Cortex of kidney (tissue), 1 donor: ENCODE results near the gene S1PR3.

ENCODE experiments used
- DNase-seq: peaks from one replicate; lab custom pipeline; 2025; lab: John Stamatoyannopoulos, UW

Gene S1PR3

GRCh38 chr9:88993327-88993726 is 2.1 kb downstream of the S1PR3 start:
- no peak for DNase-seq

GRCh38 chr9:88993871-88994460 is 2.7 kb downstream of the S1PR3 start:
- DNase-seq = no peak

- DNase-seq = no peak
These were observed 3.4 kb downstream of the S1PR3 start for GRCh38 chr9:88994469-88995199.

- DNase-seq = no peak
These were observed 3.9 kb downstream of the S1PR3 start for GRCh38 chr9:88995200-88995577.

- DNase-seq = no peak
These were observed 4.4 kb downstream of the S1PR3 start for GRCh38 chr9:88995627-88996026.

DNA sequence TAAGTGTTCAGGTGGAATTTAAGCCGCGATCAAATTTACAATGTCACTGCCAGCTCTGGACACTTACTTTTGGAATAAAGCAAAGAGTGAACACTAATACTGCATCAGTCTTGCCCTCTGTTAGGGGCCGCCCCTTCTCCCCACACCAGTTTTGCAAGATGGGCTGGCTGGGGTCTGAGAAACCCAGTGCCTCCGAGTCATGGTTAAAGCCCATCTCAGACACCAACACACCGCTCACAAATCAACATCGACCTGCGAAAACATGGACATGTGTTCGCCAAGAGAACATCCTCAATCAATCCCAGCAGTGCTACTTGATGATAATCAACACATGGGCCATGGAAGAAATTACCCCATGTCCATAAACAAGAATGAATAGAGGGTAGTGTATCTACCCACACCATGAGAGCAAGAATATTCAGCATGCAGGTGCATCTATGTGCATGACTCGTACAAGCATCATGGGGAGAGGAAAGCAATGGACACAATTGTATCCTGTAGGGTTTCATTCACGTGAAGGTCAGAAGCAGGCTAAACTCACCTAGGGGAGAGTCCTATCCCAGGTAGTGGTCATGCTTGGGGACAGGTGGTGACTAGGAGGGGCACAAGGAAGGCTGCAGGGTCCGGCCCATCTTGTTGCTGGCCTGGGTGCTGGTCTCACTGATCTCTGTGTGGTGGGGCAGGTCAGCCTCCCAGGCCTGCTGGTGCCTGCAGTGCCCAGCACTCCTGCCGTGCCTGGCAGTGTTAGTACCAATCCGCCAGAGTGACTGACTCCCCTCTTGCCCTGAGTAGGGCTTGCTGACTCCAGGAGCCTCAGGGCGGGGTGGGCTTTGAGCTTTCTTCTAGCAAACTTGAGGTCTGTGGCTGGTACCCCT is 5.0 kb downstream of the S1PR3 start:
- no peak for DNase-seq

DNA sequence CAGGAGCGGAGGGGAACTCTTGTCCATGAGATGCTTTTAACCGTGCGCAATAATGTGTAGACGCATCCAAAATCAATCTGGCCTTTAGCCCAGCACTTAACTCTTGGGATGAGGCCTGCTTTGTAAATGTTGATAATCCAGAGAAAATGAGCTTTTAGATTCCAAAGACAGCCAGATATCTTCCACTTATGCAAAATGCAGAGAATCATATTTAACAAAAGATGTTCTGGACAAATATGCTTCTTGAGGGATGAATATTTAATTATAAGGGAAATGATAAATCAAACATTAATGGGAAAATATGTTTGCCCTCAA is 5.6 kb downstream of the S1PR3 start:
- no peak for DNase-seq

- DNase-seq = no peak
These were observed 6.4 kb downstream of the S1PR3 start for GRCh38 chr9:88997646-88998045.

- DNase-seq = no peak
These were observed 7.2 kb downstream of the S1PR3 start for GRCh38 chr9:88998503-88998902.

GRCh38 chr9:88998911-88999310 is 7.6 kb downstream of the S1PR3 start:
- no peak for DNase-seq

DNA sequence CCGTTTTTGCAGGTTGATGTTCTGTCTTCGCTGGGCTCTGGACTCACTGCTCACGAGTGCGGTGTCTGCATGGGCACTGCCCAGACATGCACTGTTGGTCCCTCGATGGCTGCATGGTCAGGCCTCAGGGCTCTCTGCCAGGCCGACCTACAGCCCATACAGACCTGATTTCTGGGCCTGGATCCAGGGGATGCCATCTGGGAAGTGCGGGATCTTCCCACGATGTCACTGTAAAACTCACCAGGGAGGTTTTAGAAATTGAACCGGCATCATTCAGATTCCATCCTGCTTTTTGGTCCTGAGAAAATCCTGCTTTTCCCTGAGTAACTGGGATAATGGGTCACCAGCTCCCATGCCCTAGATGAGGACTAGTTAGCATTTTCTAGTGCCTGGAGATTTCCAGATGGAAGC is 9.1 kb downstream of the S1PR3 start:
- no peak for DNase-seq

GRCh38 chr9:89000973-89001916 is 10.0 kb downstream of the S1PR3 start:
- DNase-seq = no peak

DNA sequence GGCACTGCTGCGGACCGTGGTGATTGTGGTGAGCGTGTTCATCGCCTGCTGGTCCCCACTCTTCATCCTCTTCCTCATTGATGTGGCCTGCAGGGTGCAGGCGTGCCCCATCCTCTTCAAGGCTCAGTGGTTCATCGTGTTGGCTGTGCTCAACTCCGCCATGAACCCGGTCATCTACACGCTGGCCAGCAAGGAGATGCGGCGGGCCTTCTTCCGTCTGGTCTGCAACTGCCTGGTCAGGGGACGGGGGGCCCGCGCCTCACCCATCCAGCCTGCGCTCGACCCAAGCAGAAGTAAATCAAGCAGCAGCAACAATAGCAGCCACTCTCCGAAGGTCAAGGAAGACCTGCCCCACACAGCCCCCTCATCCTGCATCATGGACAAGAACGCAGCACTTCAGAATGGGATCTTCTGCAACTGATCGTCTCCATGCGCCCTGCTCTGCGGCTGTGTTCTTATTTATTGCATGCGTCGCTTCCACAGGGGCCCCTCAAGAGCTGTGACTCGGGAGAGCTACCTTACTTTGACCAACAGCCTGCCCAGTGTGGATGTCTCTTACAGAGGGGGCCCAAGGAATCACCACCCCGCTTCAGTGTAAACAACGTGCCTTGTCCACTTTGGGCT is 10.8 kb downstream of the S1PR3 start:
- no peak for DNase-seq

- DNase-seq = no peak
These were observed 11.7 kb downstream of the S1PR3 start for GRCh38 chr9:89002987-89003386.

- DNase-seq = no peak
These were observed 14.1 kb downstream of the S1PR3 start for GRCh38 chr9:89005323-89005722.

DNA sequence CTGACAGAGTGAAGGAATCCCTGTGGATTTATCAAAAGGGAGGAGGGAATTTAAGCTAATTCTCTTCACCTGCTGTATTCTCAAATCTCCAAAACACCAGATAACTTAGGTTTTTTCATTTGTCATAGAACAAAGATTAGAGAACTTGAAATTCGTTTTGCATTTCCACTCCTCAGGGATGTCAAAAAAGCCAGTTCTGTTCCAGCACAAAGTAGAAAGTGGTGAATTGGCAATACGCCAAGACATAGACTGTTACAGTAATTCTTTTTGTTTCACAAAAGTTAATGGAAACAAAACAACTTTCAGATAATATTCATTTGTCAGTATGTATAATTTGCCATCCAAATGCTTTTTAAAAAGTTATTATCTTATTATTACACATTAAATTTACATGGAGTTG is 15.0 kb downstream of the S1PR3 start:
- DNase-seq = no peak

GRCh38 chr9:89006996-89007967 is 16.0 kb downstream of the S1PR3 start:
- DNase-seq = no peak

GRCh38 chr9:89008055-89008743 is 16.9 kb downstream of the S1PR3 start:
- no peak for DNase-seq

- no peak for DNase-seq
These were observed 17.7 kb downstream of the S1PR3 start for GRCh38 chr9:89008744-89009545.
